A549 (cell line): ENCODE results near the gene NAXD. TPM values are rescaled to one million over a fixed set of nuclear protein-coding genes. Genes with fewer than 3 reads are reported as not detected.

Experiments
- ATAC-seq, 2 experiments: fragments of 200-7000 bp in 1 of 2; fragments of >200 bp in 1 of 2; cut with Nextera tagmentation in 1 of 2; cut with Tn5 transposase in 1 of 2; 3 replicates each; pipeline versions ENCODE4 v1.8.0 to v1.9.1; 2018 to 2020; ENCODE audit warnings: mild to moderate bottlenecking in 1 of 2, moderate library complexity in 1 of 2
- CTCF ChIA-PET: fragments of 300-600 bp; sonication (Branson Sonifier 250); formaldehyde crosslinking; extraction: SDS; loops from one replicate; lab custom pipeline; 2021; ENCODE audit warnings: antibody characterized with exemption, inconsistent platforms; lab: Yijun Ruan, JAX
- POLR2A ChIA-PET: fragments of 350-600 bp; formaldehyde crosslinking; extraction: SDS; loops from one replicate; lab custom pipeline; 2021; ENCODE audit warnings: antibody characterized with exemption, inconsistent platforms; lab: Yijun Ruan, JAX
- DNase-seq, 2 experiments: peaks; one replicate each; pipeline versions ENCODE4 v3.0.0 to v3.0.0-alpha.2; 2011 to 2016; ENCODE audit warnings: low read depth in 1 of 2, low spot score in 1 of 2
- FAIRE-seq: peaks from 2 replicates; lab custom pipeline; 2011; peaks lifted over from hg19 to GRCh38; lab: Jason Lieb, UNC
- H3K27ac ChIP-seq, 2 experiments: fragments of >200 bp; sonication (Bioruptor Twin); formaldehyde crosslinking; 3 replicates each; pipeline ENCODE4 v1.5.1; 2016 to 2017
- H3K4me1 ChIP-seq: fragments of >200 bp; sonication (Bioruptor Twin); formaldehyde crosslinking; 3 replicates; pipeline ENCODE4 v1.6.1; 2016
- H3K4me2 ChIP-seq: fragments of >200 bp; sonication (Bioruptor Twin); formaldehyde crosslinking; 3 replicates; pipeline ENCODE4 v1.6.1; 2016
- H3K4me3 ChIP-seq: fragments of >200 bp; sonication (Bioruptor Twin); formaldehyde crosslinking; 3 replicates; pipeline ENCODE4 v1.5.1; 2016
- H3K9me3 ChIP-seq: fragments of >200 bp; sonication (Bioruptor Twin); formaldehyde crosslinking; 3 replicates; pipeline ENCODE4 v1.6.1; 2016
- ATOH8 ChIP-seq: fragments of 250-450 bp; sonication (Bioruptor Pico); IDR thresholded peaks from 2 replicates; pipeline ENCODE4 v1.5.0; 2020; ENCODE audit warnings: low read depth, mild to moderate bottlenecking, moderate library complexity
- CEBPB ChIP-seq, 2 experiments: fragments of >200 bp in 1 of 2; sonication (Bioruptor Twin) in 1 of 2; formaldehyde crosslinking in 1 of 2; IDR thresholded peaks; 2 replicates each; pipeline ENCODE4 v1.6.1; 2012 to 2016
- CHD2 ChIP-seq: fragments of 150-350 bp; IDR thresholded peaks from 2 replicates; pipeline ENCODE4 v1.6.1; 2014; ENCODE audit warnings: low read length; ENCODE audit not compliant: partially characterized antibody
- CHD4 ChIP-seq: fragments of 200-600 bp; sonication (generic); IDR thresholded peaks from 2 replicates; pipeline ENCODE4 v1.6.1; 2016; ENCODE audit warnings: antibody characterized with exemption, mild to moderate bottlenecking, borderline replicate concordance
- EP300 ChIP-seq, 2 experiments: fragments of >200 bp; sonication (Bioruptor Twin); formaldehyde crosslinking; IDR thresholded peaks; 2 replicates in 1 of 2; 3 replicates in 1 of 2; pipeline ENCODE4 v1.6.1; 2016 to 2017
- ESRRA ChIP-seq: fragments of 150-350 bp; IDR thresholded peaks from 2 replicates; pipeline ENCODE4 v1.6.1; 2014; ENCODE audit warnings: mild to moderate bottlenecking, low read length, borderline replicate concordance
- FOSL2 ChIP-seq, 2 experiments: fragments of 450-650 bp in 1 of 2; fragments of >200 bp in 1 of 2; sonication (Bioruptor Twin) in 1 of 2; formaldehyde crosslinking; IDR thresholded peaks; 2 replicates each; pipeline versions ENCODE4 v1.5.0 to v1.6.1; 2016 to 2020; ENCODE audit warnings: mild to moderate bottlenecking in 1 of 2, moderate library complexity in 1 of 2
- GATA3 ChIP-seq: IDR thresholded peaks from 2 replicates; pipeline ENCODE4 v1.6.1; 2012; ENCODE audit warnings: borderline replicate concordance
- HDAC2 ChIP-seq: fragments of 200-600 bp; sonication (generic); IDR thresholded peaks from 2 replicates; pipeline ENCODE4 v1.6.1; 2016
- HMGXB4 ChIP-seq: fragments of 250-450 bp; sonication (Bioruptor Pico); IDR thresholded peaks from 2 replicates; pipeline ENCODE4 v1.5.0; 2021; ENCODE audit warnings: mild to moderate bottlenecking, moderate library complexity, borderline replicate concordance
- HOXA7 ChIP-seq: fragments of 250-450 bp; sonication (Bioruptor Pico); IDR thresholded peaks from 2 replicates; pipeline ENCODE4 v1.5.0; 2020; ENCODE audit warnings: mild to moderate bottlenecking, moderate library complexity
- HOXB13 ChIP-seq: fragments of 250-450 bp; sonication (Bioruptor Pico); IDR thresholded peaks from 2 replicates; pipeline ENCODE4 v1.5.0; 2020; ENCODE audit warnings: low read depth, mild to moderate bottlenecking, moderate library complexity
- HOXB5 ChIP-seq: fragments of 250-450 bp; sonication (Bioruptor Pico); IDR thresholded peaks from 2 replicates; pipeline ENCODE4 v1.5.0; 2020; ENCODE audit warnings: mild to moderate bottlenecking, moderate library complexity
- JUN ChIP-seq, 2 experiments: fragments of >200 bp; sonication (Bioruptor Twin); formaldehyde crosslinking; IDR thresholded peaks; 2 replicates in 1 of 2; 3 replicates in 1 of 2; pipeline ENCODE4 v1.6.1; 2016 to 2017
- KDM1A ChIP-seq: fragments of 200-600 bp; sonication (generic); IDR thresholded peaks from 2 replicates; pipeline ENCODE4 v1.6.1; 2016; ENCODE audit warnings: low read depth, mild to moderate bottlenecking
- MYC ChIP-seq: IDR thresholded peaks from 2 replicates; pipeline ENCODE4 v1.6.1; 2012; ENCODE audit warnings: mild to moderate bottlenecking, inconsistent platforms, low read length, improper control_type of control experiment, borderline replicate concordance
- NFE2L2 ChIP-seq: fragments of 150-350 bp; conservative IDR thresholded peaks from 2 replicates; pipeline ENCODE4 v1.6.1; 2014; ENCODE audit warnings: low read length
- PBX3 ChIP-seq: IDR thresholded peaks from 2 replicates; pipeline ENCODE4 v1.6.1; 2012
- RFX5 ChIP-seq: fragments of 450-650 bp; IDR thresholded peaks from 2 replicates; pipeline ENCODE4 v1.7.1; 2014; ENCODE audit warnings: antibody characterized with exemption, mild to moderate bottlenecking, moderate library complexity
- SREBF2 ChIP-seq: fragments of 450-650 bp; IDR thresholded peaks from 2 replicates; pipeline ENCODE4 v1.6.1; 2014; ENCODE audit warnings: mild to moderate bottlenecking, moderate library complexity
- TFCP2L1 ChIP-seq: fragments of 250-450 bp; sonication (Bioruptor Pico); IDR thresholded peaks from 2 replicates; pipeline ENCODE4 v1.5.0; 2021; ENCODE audit warnings: mild to moderate bottlenecking
- USF2 ChIP-seq: fragments of 450-650 bp; IDR thresholded peaks from 2 replicates; pipeline ENCODE4 v1.6.1; 2014; ENCODE audit warnings: antibody characterized with exemption
- WGBS: methylation state at CpG from one replicate; pipeline ENCODE4 v1.1.6; 2017; ENCODE audit errors: missing lambda C conversion rate; 5-methylcytosine and 5-hydroxymethylcytosine counted together
- polyA plus RNA-seq, 4 experiments: library from polyadenylated mRNA; depleted of rRNA in 3 of 4; stranded (reverse); fragments of >200 nt; fragmentation: RNase III in 1 of 4; extraction: RNeasy Plus Mini Kit Qiagen cat#74134 plus additional on column Dnase treatment in 1 of 4; gene quantifications; 2 replicates in 3 of 4; 3 replicates in 1 of 4; pipeline ENCODE4 v1.2.3, GENCODE V29; 2011 to 2017
- TF ChIP-seq, protein P1 (sequence below): fragments of >200 bp; sonication (Bioruptor Twin); formaldehyde crosslinking; IDR thresholded peaks from 2 replicates; pipeline ENCODE4 v1.6.1; 2016
- TF ChIP-seq, protein P2 (sequence below): IDR thresholded peaks from 2 replicates; pipeline ENCODE4 v1.6.1; 2012; ENCODE audit warnings: low read depth, borderline replicate concordance
- TF ChIP-seq, protein P3 (sequence below): fragments of >200 bp; sonication (Bioruptor Twin); formaldehyde crosslinking; IDR thresholded peaks from 3 replicates; pipeline ENCODE4 v1.5.1; 2016

NAXD gene
- polyA plus RNA-seq, 2 of the 4 experiments (the other 2 are of a cell fraction) = 14.2 to 19.0 TPM

DNA sequence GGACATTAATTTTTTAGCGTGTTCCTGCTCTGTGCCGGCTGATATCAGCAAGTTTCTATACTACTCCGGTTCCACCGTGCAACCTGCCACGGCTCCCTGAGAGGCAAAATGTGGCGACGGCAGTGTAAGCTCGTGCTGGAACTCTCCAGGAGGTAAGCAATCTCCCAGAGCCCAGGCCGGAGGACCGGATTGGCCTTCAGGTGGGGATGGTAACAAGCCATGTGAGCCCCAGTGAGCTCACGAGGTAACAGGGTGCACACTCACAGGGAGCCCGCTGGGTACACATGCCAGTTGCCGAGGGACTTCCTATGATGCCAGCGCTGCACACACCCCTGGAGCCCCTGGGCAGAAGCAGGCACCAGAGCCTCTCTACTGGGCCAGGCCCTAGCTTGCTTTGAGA lies 38.5 kb downstream of the NAXD start:
- no peak overlapping the region for H3K27ac ChIP-seq
- no peak for DNase-seq
- ChIA-PET POLR2A (interaction anchor here (0.8 kb wide), 1 partner anchor 61 kb away, joined by 4 read pairs; no protein-coding TSS in a partner anchor), CTCF (no interaction called here)
- no peak overlapping the region for H3K4me3 ChIP-seq
- H3K4me2 ChIP-seq = no peak overlapping the region
- FAIRE-seq = no peak
- H3K9me3 ChIP-seq = no peaks in the 10 kb centered on the region
- ATAC-seq = no peak
- 94% methylated on average over 14 of the region's 14 CpGs for WGBS
- no peaks in the 10 kb centered on the region for H3K4me1 ChIP-seq
- no peak for TF ChIP-seq RFX5
- TF ChIP-seq NFE2L2 = no peak
- TF ChIP-seq CHD4 = no peak
- TF ChIP-seq, protein P1, sequence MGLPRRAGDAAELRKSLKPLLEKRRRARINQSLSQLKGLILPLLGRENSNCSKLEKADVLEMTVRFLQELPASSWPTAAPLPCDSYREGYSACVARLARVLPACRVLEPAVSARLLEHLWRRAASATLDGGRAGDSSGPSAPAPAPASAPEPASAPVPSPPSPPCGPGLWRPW = no peak
- TF ChIP-seq HOXA7 (CRISPR knock-in tag) = no peak
- TF ChIP-seq, protein P2, sequence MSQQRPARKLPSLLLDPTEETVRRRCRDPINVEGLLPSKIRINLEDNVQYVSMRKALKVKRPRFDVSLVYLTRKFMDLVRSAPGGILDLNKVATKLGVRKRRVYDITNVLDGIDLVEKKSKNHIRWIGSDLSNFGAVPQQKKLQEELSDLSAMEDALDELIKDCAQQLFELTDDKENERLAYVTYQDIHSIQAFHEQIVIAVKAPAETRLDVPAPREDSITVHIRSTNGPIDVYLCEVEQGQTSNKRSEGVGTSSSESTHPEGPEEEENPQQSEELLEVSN = no peak
- no peak for TF ChIP-seq HOXB5 (CRISPR knock-in tag)
- TF ChIP-seq EP300 (IDR thresholded peaks at IDR 0.05) = no peak
- no peak for TF ChIP-seq HDAC2
- no peak for TF ChIP-seq SREBF2
- no peak for TF ChIP-seq JUN (IDR thresholded peaks at IDR 0.05)
- TF ChIP-seq CEBPB (IDR thresholded peaks at IDR 0.05) = no peak
- TF ChIP-seq, all 56 proteins: peak for 0

GRCh38 chr13:110657196-110657595 lies 41.9 kb downstream of the NAXD start:
- H3K4me1 ChIP-seq = no peaks in the 10 kb centered on the region
- no peak overlapping the region for H3K27ac ChIP-seq
- H3K4me3 ChIP-seq = no peak overlapping the region
- no peak overlapping the region for H3K4me2 ChIP-seq
- FAIRE-seq (no peak), DNase-seq (no peak), ATAC-seq (no peak)
- 95% methylated on average over 7 of the region's 7 CpGs for WGBS
- ChIA-PET CTCF (no interaction called here), POLR2A (no interaction called here)
- H3K9me3 ChIP-seq = no peaks in the 10 kb centered on the region; the same call in 2 of the 3 replicates
- TF ChIP-seq ESRRA (no peak), JUN (IDR thresholded peaks at IDR 0.05) (no peak), USF2 (no peak), MYC (no peak), PBX3 (no peak), TFCP2L1 (CRISPR knock-in tag) (no peak), KDM1A (no peak), FOSL2 (IDR thresholded peaks at IDR 0.05) (no peak), FOSL2 (CRISPR knock-in tag; IDR thresholded peaks at IDR 0.05) (no peak), ATOH8 (CRISPR knock-in tag) (no peak), CHD2 (no peak), HDAC2 (no peak), NFE2L2 (no peak), HMGXB4 (CRISPR knock-in tag) (no peak), HOXB13 (no peak), GATA3 (no peak)
- TF ChIP-seq, protein P3, sequence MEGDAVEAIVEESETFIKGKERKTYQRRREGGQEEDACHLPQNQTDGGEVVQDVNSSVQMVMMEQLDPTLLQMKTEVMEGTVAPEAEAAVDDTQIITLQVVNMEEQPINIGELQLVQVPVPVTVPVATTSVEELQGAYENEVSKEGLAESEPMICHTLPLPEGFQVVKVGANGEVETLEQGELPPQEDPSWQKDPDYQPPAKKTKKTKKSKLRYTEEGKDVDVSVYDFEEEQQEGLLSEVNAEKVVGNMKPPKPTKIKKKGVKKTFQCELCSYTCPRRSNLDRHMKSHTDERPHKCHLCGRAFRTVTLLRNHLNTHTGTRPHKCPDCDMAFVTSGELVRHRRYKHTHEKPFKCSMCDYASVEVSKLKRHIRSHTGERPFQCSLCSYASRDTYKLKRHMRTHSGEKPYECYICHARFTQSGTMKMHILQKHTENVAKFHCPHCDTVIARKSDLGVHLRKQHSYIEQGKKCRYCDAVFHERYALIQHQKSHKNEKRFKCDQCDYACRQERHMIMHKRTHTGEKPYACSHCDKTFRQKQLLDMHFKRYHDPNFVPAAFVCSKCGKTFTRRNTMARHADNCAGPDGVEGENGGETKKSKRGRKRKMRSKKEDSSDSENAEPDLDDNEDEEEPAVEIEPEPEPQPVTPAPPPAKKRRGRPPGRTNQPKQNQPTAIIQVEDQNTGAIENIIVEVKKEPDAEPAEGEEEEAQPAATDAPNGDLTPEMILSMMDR = no peak
- TF ChIP-seq, protein P1 = no peak
